T-helper 2 cell treated with Interferon-gamma antibody and Interleukin-4, amounts not matched to agents 100 ng/mL and 5 ng/mL, for 36 hours (primary cell): ENCODE measurements around the gene TRIM36. TPM values are rescaled to one million over a fixed set of nuclear protein-coding genes. Genes with fewer than 3 reads are reported as not detected.

ENCODE experiments used
- intact Hi-C: fragments of 100-400 bp; cut with micrococcal nuclease; formaldehyde crosslinking; loops from one replicate; pipeline ENCODE4 v1.15.1; 2023
- total RNA-seq: library from RNA; stranded (reverse); gene quantifications from 2 replicates; pipeline ENCODE4 v1.2.3, GENCODE V29; 2022

The TRIM36 gene
- total RNA-seq, 1 donor from 2014 or later: not detected

GRCh38 chr5:115087951-115088350 is 81.8 kb downstream of the TRIM36 start:
- intact Hi-C loops: no loop called here

GRCh38 chr5:115086473-115086872 is 83.2 kb downstream of the TRIM36 start:
- intact Hi-C loops: no loop called here

- intact Hi-C loops: no loop called here
Measured at GRCh38 chr5:115084246-115084793, 85.4 kb downstream of the TRIM36 start.

- intact Hi-C loops: no loop called here
Measured at GRCh38 chr5:115079924-115080623, 89.6 kb downstream of the TRIM36 start.

Other genes with a start within 250 kb of the TRIM36 start
- 41.9 and 46.1 TPM in 2 replicates for gene PGGT1B, start 93.0 kb upstream of the TRIM36 start, total RNA-seq
- gene CCDC112, start 126.7 kb upstream of the TRIM36 start, total RNA-seq: 0.82 and 1.2 TPM in 2 replicates